GM19438 (cell line): ENCODE data around the gene KRTAP3-1.
"Not testable (repeated sequence)": the region's sequence is repeated elsewhere in the genome, so short reads cannot be mapped to it uniquely, and the experiment has no call there.

ENCODE experiments used
- ATAC-seq: cut with Tn5 transposase; IDR thresholded peaks from one replicate; pipeline ENCODE4 v1.9.1; 2021; ENCODE audit warnings: low read depth; ENCODE audit not compliant: unreplicated experiment

Gene KRTAP3-1

GRCh38 chr17:41008811-41009210, at the start of gene KRTAP3-1:
Gene KRTAP3-1, minus strand, starts transcription at chr17:41009128. Its CDS starts 54 bp downstream, at chr17:41009074.
- ATAC-seq = no peak

- no peak for ATAC-seq
Observed at GRCh38 chr17:41057547-41057946, 48.6 kb upstream of the KRTAP3-1 start.

- not testable (repeated sequence) for ATAC-seq
Observed at GRCh38 chr17:41055130-41055529, 46.2 kb upstream of the KRTAP3-1 start, which contains the start of gene KRTAP2-2. Gene KRTAP2-2, minus strand, starts transcription at chr17:41055230. Its CDS starts 19 bp downstream, at chr17:41055211.

GRCh38 chr17:41054556-41054955, 45.6 kb upstream of the KRTAP3-1 start:
- ATAC-seq = not testable (repeated sequence)

GRCh38 chr17:41054025-41054424, 45.1 kb upstream of the KRTAP3-1 start:
- ATAC-seq = no peak

- no peak for ATAC-seq
Observed at GRCh38 chr17:41052566-41052965, 43.6 kb upstream of the KRTAP3-1 start.

- no peak for ATAC-seq
Observed at GRCh38 chr17:41049110-41049509, 40.2 kb upstream of the KRTAP3-1 start.

GRCh38 chr17:41048441-41048840, 39.5 kb upstream of the KRTAP3-1 start:
- no peak for ATAC-seq

- ATAC-seq = not testable (repeated sequence)
Observed at GRCh38 chr17:41046735-41047465, 38.0 kb upstream of the KRTAP3-1 start, which contains the start of gene KRTAP2-1. Gene KRTAP2-1, minus strand, starts transcription at chr17:41047316. Its CDS starts 49 bp downstream, at chr17:41047267.

- no peak for ATAC-seq
Observed at GRCh38 chr17:41042953-41043352, 34.0 kb upstream of the KRTAP3-1 start.

GRCh38 chr17:41040783-41041571, 32.0 kb upstream of the KRTAP3-1 start, which contains the start of gene KRTAP1-1:
Gene KRTAP1-1, minus strand, starts transcription at chr17:41041450. Its CDS starts 53 bp downstream, at chr17:41041397.
- not testable (repeated sequence) for ATAC-seq

GRCh38 chr17:41037853-41038350, 29.0 kb upstream of the KRTAP3-1 start:
- ATAC-seq = no peak

GRCh38 chr17:41034346-41034935, 25.5 kb upstream of the KRTAP3-1 start, which contains the start of gene KRTAP1-3:
Gene KRTAP1-3, minus strand, starts transcription at chr17:41034874. Its CDS starts 53 bp downstream, at chr17:41034821.
- not testable (repeated sequence) for ATAC-seq

- ATAC-seq = no peak
Observed at GRCh38 chr17:41029633-41030245, 20.8 kb upstream of the KRTAP3-1 start, which contains the start of gene KRTAP1-4. Gene KRTAP1-4, minus strand, starts transcription at chr17:41030195. Its CDS starts 117 bp downstream, at chr17:41030078.

- ATAC-seq = no peak
Observed at GRCh38 chr17:41026715-41027471, 18.0 kb upstream of the KRTAP3-1 start, which contains the start of gene KRTAP1-5. Gene KRTAP1-5, minus strand, starts transcription at chr17:41027208. Its CDS starts 53 bp downstream, at chr17:41027155.

- ATAC-seq = no peak
Observed at GRCh38 chr17:41024697-41025096, 15.8 kb upstream of the KRTAP3-1 start.

GRCh38 chr17:41020336-41020735, 11.4 kb upstream of the KRTAP3-1 start:
- ATAC-seq = no peak

- ATAC-seq = no peak
Observed at GRCh38 chr17:41019415-41019814, 10.5 kb upstream of the KRTAP3-1 start.

- no peak for ATAC-seq
Observed at GRCh38 chr17:41018541-41018940, 9.6 kb upstream of the KRTAP3-1 start.
